ENCODE results near the gene CSNK2B.

DNA sequence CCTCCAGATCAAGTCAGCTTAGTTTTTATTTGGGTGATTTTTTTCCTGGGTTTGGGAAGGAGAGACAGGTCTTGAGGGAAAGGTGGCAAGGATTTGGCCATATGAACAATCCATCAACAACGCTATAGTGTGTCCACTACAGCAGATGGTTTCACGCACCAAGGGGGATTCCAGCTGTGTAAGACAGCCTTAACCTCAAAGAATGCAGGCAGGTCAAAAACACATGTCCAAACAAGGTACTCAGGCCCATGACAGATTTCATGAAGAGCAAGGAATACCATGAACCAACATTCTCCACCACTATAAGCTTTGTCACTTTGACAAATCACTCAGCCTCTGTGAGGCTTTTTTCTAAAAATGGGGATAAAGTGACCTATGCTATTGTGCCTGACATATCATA is 48.9 kb upstream of the CSNK2B start:
- TF ChIP-seq, protein P1, sequence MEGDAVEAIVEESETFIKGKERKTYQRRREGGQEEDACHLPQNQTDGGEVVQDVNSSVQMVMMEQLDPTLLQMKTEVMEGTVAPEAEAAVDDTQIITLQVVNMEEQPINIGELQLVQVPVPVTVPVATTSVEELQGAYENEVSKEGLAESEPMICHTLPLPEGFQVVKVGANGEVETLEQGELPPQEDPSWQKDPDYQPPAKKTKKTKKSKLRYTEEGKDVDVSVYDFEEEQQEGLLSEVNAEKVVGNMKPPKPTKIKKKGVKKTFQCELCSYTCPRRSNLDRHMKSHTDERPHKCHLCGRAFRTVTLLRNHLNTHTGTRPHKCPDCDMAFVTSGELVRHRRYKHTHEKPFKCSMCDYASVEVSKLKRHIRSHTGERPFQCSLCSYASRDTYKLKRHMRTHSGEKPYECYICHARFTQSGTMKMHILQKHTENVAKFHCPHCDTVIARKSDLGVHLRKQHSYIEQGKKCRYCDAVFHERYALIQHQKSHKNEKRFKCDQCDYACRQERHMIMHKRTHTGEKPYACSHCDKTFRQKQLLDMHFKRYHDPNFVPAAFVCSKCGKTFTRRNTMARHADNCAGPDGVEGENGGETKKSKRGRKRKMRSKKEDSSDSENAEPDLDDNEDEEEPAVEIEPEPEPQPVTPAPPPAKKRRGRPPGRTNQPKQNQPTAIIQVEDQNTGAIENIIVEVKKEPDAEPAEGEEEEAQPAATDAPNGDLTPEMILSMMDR (IDR thresholded peaks at IDR 0.05 in 2 of 3, conservative IDR thresholded peaks at IDR 0.05 in 1 of 3; ENCODE audit: control insufficient read depth in 2 of 3, extremely low read depth in 1 of 3, insufficient read depth in 1 of 3, low read depth in 3 of 3, low read length in 3 of 3) = no peak
- no peak for TF ChIP-seq PAX5 (IDR thresholded peaks at IDR 0.05; ENCODE audit: borderline replicate concordance, low read depth, low read length)
- no peak for TF ChIP-seq GABPA (IDR thresholded peaks at IDR 0.05; ENCODE audit: low read depth)
- TF ChIP-seq, protein P2, sequence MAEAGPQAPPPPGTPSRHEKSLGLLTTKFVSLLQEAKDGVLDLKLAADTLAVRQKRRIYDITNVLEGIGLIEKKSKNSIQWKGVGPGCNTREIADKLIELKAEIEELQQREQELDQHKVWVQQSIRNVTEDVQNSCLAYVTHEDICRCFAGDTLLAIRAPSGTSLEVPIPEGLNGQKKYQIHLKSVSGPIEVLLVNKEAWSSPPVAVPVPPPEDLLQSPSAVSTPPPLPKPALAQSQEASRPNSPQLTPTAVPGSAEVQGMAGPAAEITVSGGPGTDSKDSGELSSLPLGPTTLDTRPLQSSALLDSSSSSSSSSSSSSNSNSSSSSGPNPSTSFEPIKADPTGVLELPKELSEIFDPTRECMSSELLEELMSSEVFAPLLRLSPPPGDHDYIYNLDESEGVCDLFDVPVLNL (IDR thresholded peaks at IDR 0.05; ENCODE audit: low read depth, low read length) = no peak
